Stimulated activated CD4-positive, alpha-beta T cell treated with anti-CD3 and anti-CD28 coated beads, TNF-alpha, amount 100 ng/mL, for 24 hours (primary cell): ENCODE results near the gene GREM2.

Source experiments
- DNase-seq, 3 experiments: peaks; one replicate each; pipeline ENCODE4 v3.0.0-alpha.2; 2020; ENCODE audit warnings: low read depth in 3 of 3

The GREM2 gene

GRCh38 chr1:240562111-240562590 lies 49.8 kb downstream of the GREM2 start:
- DNase-seq = no peak

GRCh38 chr1:240559781-240560180 lies 52.2 kb downstream of the GREM2 start:
- DNase-seq = no peak

GRCh38 chr1:240555524-240555923 lies 56.4 kb downstream of the GREM2 start:
- no peak for DNase-seq

GRCh38 chr1:240553351-240553750 lies 58.6 kb downstream of the GREM2 start:
- DNase-seq = no peak

GRCh38 chr1:240539769-240540414 lies 72.1 kb downstream of the GREM2 start:
- no peak for DNase-seq

GRCh38 chr1:240538776-240539430 lies 73.1 kb downstream of the GREM2 start:
- no peak for DNase-seq

- no peak for DNase-seq
Measured at GRCh38 chr1:240533154-240533780, 78.7 kb downstream of the GREM2 start.

GRCh38 chr1:240528591-240528990 lies 83.4 kb downstream of the GREM2 start:
- no peak for DNase-seq

GRCh38 chr1:240527086-240527485 lies 84.9 kb downstream of the GREM2 start:
- DNase-seq = no peak

- DNase-seq = no peak
Measured at GRCh38 chr1:240526312-240526711, 85.6 kb downstream of the GREM2 start.

GRCh38 chr1:240524356-240525069 lies 87.4 kb downstream of the GREM2 start:
- no peak for DNase-seq

- no peak for DNase-seq
Measured at GRCh38 chr1:240522122-240522822, 89.7 kb downstream of the GREM2 start.

GRCh38 chr1:240517891-240518290 lies 94.1 kb downstream of the GREM2 start:
- no peak for DNase-seq

- no peak for DNase-seq
Measured at GRCh38 chr1:240516069-240516468, 95.9 kb downstream of the GREM2 start.

GRCh38 chr1:240515505-240515904 lies 96.5 kb downstream of the GREM2 start:
- DNase-seq = no peak

- DNase-seq = no peak
Measured at GRCh38 chr1:240511789-240512188, 100.2 kb downstream of the GREM2 start.

GRCh38 chr1:240508950-240509349 lies 103.0 kb downstream of the GREM2 start:
- DNase-seq = no peak

- no peak for DNase-seq
Measured at GRCh38 chr1:240508201-240508600, 103.8 kb downstream of the GREM2 start.

- no peak for DNase-seq
Measured at GRCh38 chr1:240506176-240506575, 105.8 kb downstream of the GREM2 start.

- no peak for DNase-seq
Measured at GRCh38 chr1:240503558-240503957, 108.4 kb downstream of the GREM2 start.

- DNase-seq = no peak
Measured at GRCh38 chr1:240503036-240503435, 108.9 kb downstream of the GREM2 start.

GRCh38 chr1:240501115-240501514 lies 110.8 kb downstream of the GREM2 start:
- no peak for DNase-seq
